Measurements from ENCODE around the gene SOAT2.
"Not testable (repeated sequence)": the region's sequence is repeated elsewhere in the genome, so short reads cannot be mapped to it uniquely, and the experiment has no call there.

The SOAT2 gene

GRCh38 chr12:53151039-53151438 lies 47.8 kb downstream of the SOAT2 start:
- no peak overlapping the region for H3K4me3 ChIP-seq (ENCODE audit: control insufficient read depth, low read depth, low read length)
- no peak for DNase-seq (ENCODE audit: low read depth)
- TF ChIP-seq CTCF (IDR thresholded peaks at IDR 0.05; ENCODE audit: control insufficient read depth, insufficient read depth, low read depth, low read length, missing control alignments): no peak

GRCh38 chr12:53152390-53152789 lies 49.1 kb downstream of the SOAT2 start:
- no peak overlapping the region for H3K4me3 ChIP-seq (ENCODE audit: control insufficient read depth, low read depth, low read length)
- TF ChIP-seq CTCF (IDR thresholded peaks at IDR 0.05; ENCODE audit: control insufficient read depth, insufficient read depth, low read depth, low read length, missing control alignments): no peak
- no peak for DNase-seq (ENCODE audit: low read depth)

GRCh38 chr12:53159195-53159839 lies 56.0 kb downstream of the SOAT2 start:
- peak; percentile 100 for TF ChIP-seq CTCF (IDR thresholded peaks at IDR 0.05; ENCODE audit: control insufficient read depth, insufficient read depth, low read depth, low read length, missing control alignments)
- peak; percentile 38 for DNase-seq (ENCODE audit: low read depth)
- H3K4me3 ChIP-seq (ENCODE audit: control insufficient read depth, low read depth, low read length): no peak overlapping the region

GRCh38 chr12:53160000-53160399 lies 56.7 kb downstream of the SOAT2 start:
- no peak overlapping the region for H3K4me3 ChIP-seq (ENCODE audit: control insufficient read depth, low read depth, low read length)
- DNase-seq (ENCODE audit: low read depth): no peak
- TF ChIP-seq CTCF (IDR thresholded peaks at IDR 0.05; ENCODE audit: control insufficient read depth, insufficient read depth, low read depth, low read length, missing control alignments): no peak

- DNase-seq (ENCODE audit: low read depth): no peak
- no peak overlapping the region for H3K4me3 ChIP-seq (ENCODE audit: control insufficient read depth, low read depth, low read length)
- no peak for TF ChIP-seq CTCF (IDR thresholded peaks at IDR 0.05; ENCODE audit: control insufficient read depth, insufficient read depth, low read depth, low read length, missing control alignments)
These were observed 57.4 kb downstream of the SOAT2 start for GRCh38 chr12:53160673-53161072.

GRCh38 chr12:53161119-53161911 lies 58.0 kb downstream of the SOAT2 start:
- TF ChIP-seq CTCF (IDR thresholded peaks at IDR 0.05; ENCODE audit: control insufficient read depth, insufficient read depth, low read depth, low read length, missing control alignments): no peak
- H3K4me3 ChIP-seq (ENCODE audit: control insufficient read depth, low read depth, low read length): no peak overlapping the region
- no peak for DNase-seq (ENCODE audit: low read depth)

- not testable (repeated sequence) for DNase-seq (ENCODE audit: low read depth); H3K4me3 ChIP-seq (ENCODE audit: control insufficient read depth, low read depth, low read length)
These were observed 59.7 kb downstream of the SOAT2 start for GRCh38 chr12:53163008-53163407.
